Trophoblast cell (in vitro differentiated cells and primary cell): Measurements from ENCODE around the gene KDM2B.

Experiments used
- DNase-seq, 2 donors: peaks; one replicate each; pipeline ENCODE4 v3.0.0-alpha.2; 2016
- H2AFZ ChIP-seq: 2 replicates; pipeline ENCODE4 v1.6.1; 2013; ENCODE audit warnings: low read length, moderate library complexity, mild to moderate bottlenecking; ENCODE audit not compliant: insufficient read depth, poor library complexity
- H2AK5ac ChIP-seq: 2 replicates; pipeline ENCODE4 v1.6.1; 2013; ENCODE audit warnings: mild to moderate bottlenecking, low read length
- H2BK120ac ChIP-seq: 2 replicates; pipeline ENCODE4 v1.6.1; 2013; ENCODE audit warnings: low read length, mild to moderate bottlenecking, moderate library complexity; ENCODE audit not compliant: insufficient read depth, poor library complexity
- H2BK12ac ChIP-seq: 2 replicates; pipeline ENCODE4 v1.6.1; 2013; ENCODE audit warnings: mild to moderate bottlenecking, low read length, moderate library complexity
- H2BK5ac ChIP-seq: 2 replicates; pipeline ENCODE4 v1.6.1; 2013; ENCODE audit warnings: low read length, low read depth, moderate library complexity, mild to moderate bottlenecking; ENCODE audit not compliant: poor library complexity
- H3K14ac ChIP-seq: 2 replicates; pipeline ENCODE4 v1.6.1; 2013; ENCODE audit warnings: mild to moderate bottlenecking, low read length
- H3K18ac ChIP-seq: 2 replicates; pipeline ENCODE4 v1.6.1; 2013; ENCODE audit warnings: mild to moderate bottlenecking, low read length
- H3K23ac ChIP-seq: 2 replicates; pipeline ENCODE4 v1.6.1; 2013; ENCODE audit warnings: low read length
- H3K27ac ChIP-seq: 2 replicates; pipeline ENCODE4 v1.5.1; 2013; ENCODE audit warnings: low read depth, mild to moderate bottlenecking, inconsistent platforms, low read length, moderate library complexity
- H3K27me3 ChIP-seq: 2 replicates; pipeline ENCODE4 v1.6.1; 2013; ENCODE audit warnings: inconsistent platforms, mild to moderate bottlenecking, low read length, moderate library complexity; ENCODE audit not compliant: insufficient read depth
- H3K36me3 ChIP-seq, 2 experiments: 1 replicate in 1 of 2; 2 replicates in 1 of 2; pipeline ENCODE4 v1.6.1; 2013; ENCODE audit warnings: low read length in 2 of 2, mild to moderate bottlenecking in 2 of 2, moderate library complexity in 1 of 2; ENCODE audit not compliant: insufficient read depth in 2 of 2, control insufficient read depth in 1 of 2
- H3K4ac ChIP-seq: 2 replicates; pipeline ENCODE4 v1.6.1; 2013; ENCODE audit warnings: low read depth, mild to moderate bottlenecking, low read length, moderate library complexity
- H3K4me1 ChIP-seq, 2 experiments: 1 replicate in 1 of 2; 2 replicates in 1 of 2; pipeline ENCODE4 v1.6.1; 2013; ENCODE audit warnings: low read length in 2 of 2, mild to moderate bottlenecking in 2 of 2, moderate library complexity in 1 of 2; ENCODE audit not compliant: insufficient read depth in 2 of 2, control insufficient read depth in 1 of 2
- H3K4me2 ChIP-seq: 2 replicates; pipeline ENCODE4 v1.6.1; 2013; ENCODE audit warnings: inconsistent platforms, mild to moderate bottlenecking, low read length, moderate library complexity
- H3K4me3 ChIP-seq: 2 replicates; pipeline ENCODE4 v1.5.1; 2013; ENCODE audit warnings: mild to moderate bottlenecking, low read depth, low read length, inconsistent platforms
- H3K79me1 ChIP-seq: one replicate; pipeline ENCODE4 v1.6.1; 2013; ENCODE audit warnings: low read length
- H3K79me2 ChIP-seq: 2 replicates; pipeline ENCODE4 v1.6.1; 2013; ENCODE audit warnings: low read length, mild to moderate bottlenecking; ENCODE audit not compliant: control insufficient read depth, insufficient read depth, poor library complexity
- H3K9ac ChIP-seq: 2 replicates; pipeline ENCODE4 v1.6.1; 2013; ENCODE audit warnings: mild to moderate bottlenecking, low read length
- H3K9me3 ChIP-seq: 2 replicates; pipeline ENCODE4 v1.6.1; 2013; ENCODE audit warnings: low read depth, mild to moderate bottlenecking, control low read depth, inconsistent platforms, low read length; ENCODE audit not compliant: insufficient read depth
- H4K12ac ChIP-seq: 2 replicates; pipeline ENCODE4 v1.6.1; 2013; ENCODE audit warnings: low read depth, mild to moderate bottlenecking, low read length, moderate library complexity
- H4K8ac ChIP-seq: 2 replicates; pipeline ENCODE4 v1.6.1; 2013; ENCODE audit warnings: low read depth, mild to moderate bottlenecking, low read length, moderate library complexity
- H4K91ac ChIP-seq: one replicate; pipeline ENCODE4 v1.6.1; 2013; ENCODE audit warnings: low read depth, mild to moderate bottlenecking, low read length, moderate library complexity
- WGBS: extraction: QIAGEN DNeasy Blood & Tissue Kit; methylation state at CpG from one replicate; pipeline ENCODE4 v1.1.7; 2013; ENCODE audit warnings: missing lambda C conversion rate; ENCODE audit not compliant: insufficient read length, insufficient coverage; ENCODE audit errors: extremely low coverage; 5-methylcytosine and 5-hydroxymethylcytosine counted together

Gene KDM2B

DNA sequence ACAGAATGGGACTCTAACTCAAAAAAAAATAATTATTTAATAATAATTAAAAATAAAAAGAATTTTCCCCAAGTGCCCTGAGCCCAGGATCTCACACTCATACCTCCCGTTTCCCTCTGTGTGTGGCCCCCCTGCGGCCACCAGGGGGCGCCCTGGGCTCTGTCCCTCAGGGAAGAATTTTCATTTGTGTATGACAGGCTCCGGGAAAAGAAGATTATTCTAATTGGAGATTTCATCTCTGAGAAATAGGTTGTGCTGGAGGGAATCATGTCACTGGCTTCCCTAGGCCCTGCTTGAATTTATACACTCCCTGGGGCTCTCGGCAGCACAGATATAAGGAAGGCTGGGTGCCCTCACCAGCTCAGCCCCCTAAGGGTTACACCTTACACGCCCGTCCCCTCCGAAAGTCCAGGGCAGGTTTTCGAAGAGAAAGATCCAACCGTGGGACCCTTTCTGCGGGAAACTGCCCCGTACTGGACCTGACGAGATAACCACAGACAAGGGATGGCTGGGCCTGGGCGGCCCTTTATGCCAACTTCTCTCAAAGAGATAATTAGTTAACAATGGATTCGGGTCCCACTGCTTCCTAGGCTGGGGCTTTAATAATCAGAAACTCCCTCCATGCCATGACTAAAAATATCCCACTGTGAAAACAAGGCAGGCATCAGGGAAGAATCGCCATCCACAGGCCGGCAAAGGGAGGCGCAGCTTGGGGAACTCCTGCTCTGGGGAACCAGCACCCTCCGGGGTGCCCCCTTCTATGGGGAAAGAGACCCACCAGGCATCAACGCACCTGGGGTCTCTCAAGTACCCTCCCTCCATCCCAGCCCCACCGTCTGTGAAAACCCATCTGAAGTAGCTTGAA is 80.7 kb downstream of the KDM2B start:
- H3K27ac ChIP-seq: no peak overlapping the region

DNA sequence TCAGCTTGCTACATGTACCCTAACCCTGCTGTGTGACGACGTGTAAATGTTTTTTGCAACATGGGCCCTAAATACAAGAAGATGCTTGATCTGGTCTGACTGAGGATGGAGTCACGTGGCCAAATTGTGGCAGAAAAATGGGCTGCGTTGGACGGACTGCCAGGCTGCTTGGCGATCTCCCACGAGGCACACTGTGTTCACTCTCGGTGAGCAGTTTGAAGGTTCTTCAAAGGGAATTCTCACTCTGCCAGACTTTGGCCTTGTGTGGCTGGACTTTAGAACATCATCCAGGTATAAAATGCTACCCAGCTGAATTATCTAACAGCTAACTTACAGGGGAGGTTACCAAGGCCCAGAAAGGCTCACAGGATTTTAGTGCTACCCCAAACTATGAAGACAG is 85.1 kb downstream of the KDM2B start:
- H4K91ac ChIP-seq: no peak overlapping the region
- H2AK5ac ChIP-seq: no peak overlapping the region
- H3K9me3 ChIP-seq: no peaks in the 10 kb centered on the region
- H3K9ac ChIP-seq: no peak overlapping the region
- no peaks in the 10 kb centered on the region for H3K4me1 ChIP-seq
- H3K4me2 ChIP-seq: no peak overlapping the region
- no peaks in the 10 kb centered on the region for H3K79me1 ChIP-seq
- H4K8ac ChIP-seq: no peak overlapping the region
- no peak overlapping the region for H3K23ac ChIP-seq
- H3K27me3 ChIP-seq: no peaks in the 10 kb centered on the region
- no peak overlapping the region for H2BK120ac ChIP-seq
- H3K14ac ChIP-seq: no peak overlapping the region
- no peak overlapping the region for H2BK5ac ChIP-seq
- no peak overlapping the region for H2BK12ac ChIP-seq
- no peak overlapping the region for H3K18ac ChIP-seq
- WGBS: no CpG with 5 or more reads among the region's 8 CpGs
- no peak overlapping the region for H2AFZ ChIP-seq
- no peaks in the 10 kb centered on the region for H3K79me2 ChIP-seq
- H4K12ac ChIP-seq: no peak overlapping the region
- H3K36me3 ChIP-seq: peaks cover 0 to 7% of the 10 kb centered on the region in 2 experiments
- H3K27ac ChIP-seq: no peak overlapping the region
- H3K4me3 ChIP-seq: no peak overlapping the region
- no peak overlapping the region for H3K4ac ChIP-seq
- no peak for DNase-seq

More for the DNA sequence above, 80.7 kb downstream of the KDM2B start:
- Histone ChIP-seq H4K91ac (no peak overlapping the region), H3K27me3 (no peaks in the 10 kb centered on the region), H4K12ac (no peak overlapping the region), H2BK120ac (no peak overlapping the region), H3K9ac (no peak overlapping the region), H4K8ac (no peak overlapping the region), H3K4me1 (no peaks in the 10 kb centered on the region), H3K4me2 (no peak overlapping the region), H3K23ac (no peak overlapping the region), H3K79me1 (no peaks in the 10 kb centered on the region), H2BK12ac (no peak overlapping the region), H2AK5ac (no peak overlapping the region), H3K14ac (no peak overlapping the region), H3K9me3 (no peaks in the 10 kb centered on the region), H3K36me3 (peaks cover 3 to 4% of the 10 kb centered on the region in 2 experiments), H3K18ac (no peak overlapping the region), H2BK5ac (no peak overlapping the region), H2AFZ (no peak overlapping the region), H3K79me2 (no peaks in the 10 kb centered on the region), H3K4ac (no peak overlapping the region), H3K4me3 (no peak overlapping the region)
- DNase-seq: peak; percentile 71 to 92
- WGBS: no CpG with 5 or more reads among the region's 21 CpGs

DNA sequence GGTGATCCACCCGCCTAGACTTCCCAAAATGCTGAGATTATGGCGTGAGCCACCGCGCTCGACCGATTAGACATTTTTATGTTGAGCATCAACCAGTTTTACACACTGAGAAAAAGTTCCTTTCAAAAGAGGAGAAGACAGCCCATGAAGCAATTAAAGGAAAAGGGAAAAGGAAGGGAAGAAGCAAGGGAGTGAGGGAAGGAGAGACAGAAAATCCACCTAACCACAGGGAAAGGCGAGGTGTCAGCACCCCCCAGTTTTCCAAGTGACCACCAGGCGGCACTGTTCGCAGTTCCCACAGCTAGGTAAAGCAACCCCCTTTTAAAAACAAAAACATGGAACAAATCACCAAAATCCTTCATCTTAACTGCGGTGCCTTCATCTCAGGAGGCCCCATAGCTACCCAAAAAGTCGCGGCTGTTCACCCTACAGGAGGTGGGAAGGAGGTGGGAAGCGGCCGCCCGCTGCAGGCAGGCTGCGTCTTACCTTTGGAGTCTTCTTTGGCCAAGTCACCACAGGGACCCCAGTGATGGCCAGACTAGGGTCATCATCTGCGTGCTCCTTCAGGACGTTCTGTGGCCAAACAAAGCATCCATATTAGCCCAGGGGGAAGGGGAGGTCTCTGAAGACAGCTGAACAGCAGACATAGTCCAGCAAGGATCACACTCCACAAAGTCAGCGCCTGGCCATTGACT is 86.6 kb downstream of the KDM2B start:
- Histone ChIP-seq H3K23ac (no peak overlapping the region), H4K12ac (no peak overlapping the region), H4K8ac (peak overlapping the region; percentile 66), H3K4me3 (no peak overlapping the region), H3K9me3 (no peaks in the 10 kb centered on the region), H3K4ac (no peak overlapping the region), H3K4me1 (no peaks in the 10 kb centered on the region), H3K4me2 (no peak overlapping the region), H3K27me3 (no peaks in the 10 kb centered on the region), H3K9ac (no peak overlapping the region), H2AFZ (no peak overlapping the region), H3K79me2 (no peaks in the 10 kb centered on the region), H3K36me3 (peaks cover 5 to 11% of the 10 kb centered on the region in 2 experiments), H2BK5ac (no peak overlapping the region), H4K91ac (no peak overlapping the region), H3K18ac (no peak overlapping the region), H3K14ac (no peak overlapping the region), H2AK5ac (no peak overlapping the region), H3K79me1 (no peaks in the 10 kb centered on the region), H2BK120ac (no peak overlapping the region), H3K27ac (no peak overlapping the region), H2BK12ac (no peak overlapping the region)
- no CpG with 5 or more reads among the region's 19 CpGs for WGBS
- DNase-seq: peak in 1 of 2 donors; percentile 55

DNA sequence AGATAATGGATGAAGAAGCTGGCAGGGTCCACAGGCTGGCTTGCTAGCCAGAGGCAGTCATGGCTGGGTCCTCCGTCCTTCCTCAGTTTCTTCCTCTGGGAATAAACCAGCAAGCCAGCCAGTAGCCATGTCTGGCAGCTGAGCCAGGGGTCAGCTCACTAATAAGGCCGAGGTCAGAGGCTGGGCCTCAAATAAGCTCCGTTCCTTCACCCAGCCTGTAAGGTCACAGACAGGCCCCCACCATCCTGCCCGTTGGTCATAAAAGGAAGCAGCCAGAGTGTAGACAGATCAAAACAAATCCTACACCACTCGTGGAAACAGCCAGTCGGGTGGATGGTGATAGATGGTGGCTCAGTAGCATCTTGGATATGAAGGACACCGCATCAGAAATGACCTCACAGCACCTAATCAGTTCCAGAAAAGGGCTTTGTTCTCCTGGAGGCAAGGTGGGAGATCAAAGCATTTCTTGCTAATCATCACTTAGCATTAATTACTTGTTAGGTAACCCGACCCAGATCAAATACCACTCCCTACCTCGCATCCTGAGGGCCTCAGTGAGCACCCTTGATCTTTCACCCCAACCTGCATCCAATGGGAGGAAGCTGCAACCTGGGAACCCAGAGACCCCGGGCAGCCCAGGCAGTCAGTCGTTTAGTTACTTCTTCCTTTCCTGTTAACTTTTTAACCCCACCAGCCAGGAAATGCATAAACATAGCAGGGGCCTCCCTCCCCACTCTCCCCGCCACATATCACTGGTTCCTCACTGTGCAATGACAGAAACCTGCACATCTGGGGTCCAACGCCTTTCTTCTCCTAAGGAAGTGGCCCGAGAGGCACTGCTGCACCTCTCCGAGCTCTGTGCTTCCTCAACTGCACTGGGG is 90.2 kb downstream of the KDM2B start:
- H3K79me1 ChIP-seq: peaks cover 5% of the 10 kb centered on the region
- WGBS: no CpG with 5 or more reads among the region's 15 CpGs
- H2AK5ac ChIP-seq: no peak overlapping the region
- no peak overlapping the region for H2AFZ ChIP-seq
- H3K27ac ChIP-seq: no peak overlapping the region
- H3K79me2 ChIP-seq: no peaks in the 10 kb centered on the region
- no peak for DNase-seq
- no peak overlapping the region for H3K4ac ChIP-seq
- no peak overlapping the region for H4K91ac ChIP-seq
- H3K36me3 ChIP-seq: peaks cover 5 to 10% of the 10 kb centered on the region in 2 experiments
- no peak overlapping the region for H3K23ac ChIP-seq
- no peak overlapping the region for H3K18ac ChIP-seq
- no peaks in the 10 kb centered on the region for H3K27me3 ChIP-seq
- H4K8ac ChIP-seq: no peak overlapping the region
- H2BK120ac ChIP-seq: no peak overlapping the region
- H3K4me2 ChIP-seq: no peak overlapping the region
- peaks cover 6% of the 10 kb centered on the region in 2 experiments for H3K4me1 ChIP-seq
- no peak overlapping the region for H3K14ac ChIP-seq
- no peak overlapping the region for H4K12ac ChIP-seq
- no peak overlapping the region for H2BK5ac ChIP-seq
- H3K9ac ChIP-seq: no peak overlapping the region
- H2BK12ac ChIP-seq: no peak overlapping the region
- H3K4me3 ChIP-seq: no peak overlapping the region
- H3K9me3 ChIP-seq: no peaks in the 10 kb centered on the region
